CD4-positive, alpha-beta memory T cell (primary cell): ENCODE data around the gene PRPF6. TPM values are rescaled to one million over a fixed set of nuclear protein-coding genes. Genes with fewer than 3 reads are reported as not detected.

Experiments used
- CTCF ChIA-PET: fragments of 350-600 bp; sonication (Branson Sonifier 250); formaldehyde crosslinking; loops from one replicate; lab custom pipeline; 2021; ENCODE audit warnings: inconsistent platforms; ENCODE audit not compliant: partially characterized antibody; lab: Charles Lee
- POLR2A ChIA-PET: fragments of 350-600 bp; sonication (Branson Sonifier 250); formaldehyde crosslinking; loops from one replicate; lab custom pipeline; 2021; ENCODE audit not compliant: partially characterized antibody; lab: Charles Lee
- DNase-seq, 5 donors: peaks; one replicate each; pipeline versions ENCODE4 v3.0.0 to v3.0.0-alpha.2; 2020 to 2022; ENCODE audit warnings: mixed read lengths in 1 of 5
- H3K27ac ChIP-seq: one replicate; pipeline ENCODE4 v1.7.0; 2013; ENCODE audit warnings: low read depth, low read length
- H3K27me3 ChIP-seq: 2 replicates; pipeline ENCODE4 v1.7.0; 2013; ENCODE audit warnings: mild to moderate bottlenecking, low read length, moderate library complexity; ENCODE audit not compliant: insufficient read depth
- H3K36me3 ChIP-seq: 2 replicates; pipeline ENCODE4 v1.7.0; 2013; ENCODE audit warnings: mild to moderate bottlenecking, low read length, moderate library complexity; ENCODE audit not compliant: insufficient read depth
- H3K4me1 ChIP-seq: 2 replicates; pipeline ENCODE4 v1.7.0; 2013; ENCODE audit warnings: mild to moderate bottlenecking, low read length, moderate library complexity; ENCODE audit not compliant: insufficient read depth
- H3K4me3 ChIP-seq, 2 donors: one replicate each; pipeline ENCODE4 v1.7.0; 2013; ENCODE audit warnings: low read length in 2 of 2, mild to moderate bottlenecking in 1 of 2
- H3K9me3 ChIP-seq, 2 donors: one replicate each; pipeline ENCODE4 v1.7.0; 2013; ENCODE audit warnings: low read length in 2 of 2, control low read depth in 1 of 2; ENCODE audit not compliant: control insufficient read depth in 1 of 2
- H3K27ac Mint-ChIP-seq, 7 donors: one replicate each; pipeline ENCODE4 v1.8.0; 2020 to 2021; ENCODE audit warnings: mixed read lengths in 7 of 7, mild to moderate bottlenecking in 6 of 7, inconsistent platforms in 3 of 7, moderate library complexity in 3 of 7
- H3K27me3 Mint-ChIP-seq, 2 donors: one replicate each; pipeline ENCODE4 v1.8.0; 2020 to 2021; ENCODE audit warnings: mixed read lengths in 2 of 2
- H3K36me3 Mint-ChIP-seq, 2 donors: one replicate each; pipeline ENCODE4 v1.8.0; 2020 to 2021; ENCODE audit warnings: mixed read lengths in 2 of 2, inconsistent platforms in 1 of 2, mild to moderate bottlenecking in 1 of 2
- H3K4me1 Mint-ChIP-seq, 4 donors: one replicate each; pipeline ENCODE4 v1.8.0; 2020 to 2021; ENCODE audit warnings: mixed read lengths in 4 of 4, mild to moderate bottlenecking in 1 of 4
- H3K4me3 Mint-ChIP-seq, 8 donors: one replicate each; pipeline ENCODE4 v1.8.0; 2020 to 2021; ENCODE audit warnings: mixed read lengths in 8 of 8, mild to moderate bottlenecking in 7 of 8, moderate library complexity in 6 of 8, inconsistent platforms in 3 of 8
- H3K9me3 Mint-ChIP-seq, 8 donors: one replicate each; pipeline ENCODE4 v1.8.0; 2020 to 2021; ENCODE audit warnings: mixed read lengths in 8 of 8, mild to moderate bottlenecking in 5 of 8, inconsistent platforms in 3 of 8, moderate library complexity in 1 of 8
- intact Hi-C: fragments of 100-400 bp; cut with micrococcal nuclease; formaldehyde crosslinking; loops from one replicate; pipeline ENCODE4 v1.15.1; 2023
- polyA plus RNA-seq, 2 donors: library from polyadenylated mRNA; unstranded; fragments of 300-500 nt; fragmentation: Illumina TruSeq; gene quantifications; one replicate each; pipeline ENCODE4 v1.2.3, GENCODE V29; 2021
- total RNA-seq, 2 experiments: library from RNA; stranded (reverse); gene quantifications; one replicate each; pipeline ENCODE4 v1.2.3, GENCODE V29; 2021

Gene PRPF6
- total and polyA plus RNA-seq, 4 experiments from 2014 or later = 63.8 to 101 (median 87.5) TPM

DNA sequence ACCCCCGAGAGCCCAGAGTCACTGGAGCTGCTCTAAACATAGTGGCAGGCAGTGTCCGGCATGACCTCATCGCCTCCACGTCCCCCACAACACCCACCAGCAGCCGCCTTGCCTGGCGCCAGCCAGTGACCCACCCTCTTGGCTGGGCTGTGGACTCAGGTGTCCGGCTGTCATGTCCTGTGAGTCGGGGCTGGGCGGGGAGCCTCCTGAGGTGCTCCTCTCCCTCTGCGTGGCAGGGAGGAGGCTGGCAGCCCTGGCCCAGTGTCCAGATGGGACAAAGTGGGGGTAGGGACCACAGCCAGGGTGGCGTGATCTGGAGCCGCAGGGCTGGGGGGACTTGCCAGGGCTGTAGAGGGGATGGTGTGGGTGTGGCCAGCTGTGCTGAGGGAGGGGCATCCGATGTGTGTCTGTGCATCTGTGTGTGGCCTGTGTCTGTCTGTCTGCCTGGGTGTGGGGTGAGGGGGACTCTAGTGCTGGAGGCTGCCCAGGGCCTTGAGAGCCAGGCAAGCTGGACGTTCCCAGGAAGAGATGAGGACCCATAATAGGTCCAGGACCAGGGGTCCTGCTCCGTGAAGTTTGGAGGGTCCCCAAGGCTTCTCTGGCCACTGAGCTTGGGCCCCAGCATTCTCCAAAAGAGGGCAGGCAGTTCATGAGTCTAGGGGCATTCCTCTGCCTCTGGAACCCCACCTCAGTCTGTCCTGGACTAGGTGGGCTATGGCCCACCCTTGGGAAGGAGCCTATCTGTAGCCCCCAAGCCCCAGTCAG is 70.8 kb downstream of the PRPF6 start:
- H3K27me3 Mint-ChIP-seq = peaks cover 18 to 25% of the 10 kb centered on the region in 2 donors
- Histone ChIP-seq H3K36me3 (no peaks in the 10 kb centered on the region), H3K4me1 (peaks cover 11% of the 10 kb centered on the region), H3K4me3 (no peak overlapping the region), H3K27ac (no peak overlapping the region), H3K27me3 (peaks cover 15% of the 10 kb centered on the region), H3K9me3 (no peaks in the 10 kb centered on the region)
- no peaks in the 10 kb centered on the region for H3K9me3 Mint-ChIP-seq
- ChIA-PET POLR2A (interaction anchor here (0.7 to 3.5 kb wide), 2 partner anchors 8 to 13 kb away, joined by 3 to 15 read pairs; no protein-coding TSS in a partner anchor), CTCF (interaction anchor here (11.2 kb wide), 1 partner anchor 12 kb away, joined by 133 read pairs; the partner anchor contains the start of gene C20orf204)
- no peak for DNase-seq
- no peaks in the 10 kb centered on the region for H3K36me3 Mint-ChIP-seq
- intact Hi-C loops = no loop called here
- H3K4me1 Mint-ChIP-seq = peaks cover 0 to 4% (median 1%) of the 10 kb centered on the region in 4 donors
- no peak overlapping the region for H3K4me3 Mint-ChIP-seq
- no peak overlapping the region for H3K27ac Mint-ChIP-seq

DNA sequence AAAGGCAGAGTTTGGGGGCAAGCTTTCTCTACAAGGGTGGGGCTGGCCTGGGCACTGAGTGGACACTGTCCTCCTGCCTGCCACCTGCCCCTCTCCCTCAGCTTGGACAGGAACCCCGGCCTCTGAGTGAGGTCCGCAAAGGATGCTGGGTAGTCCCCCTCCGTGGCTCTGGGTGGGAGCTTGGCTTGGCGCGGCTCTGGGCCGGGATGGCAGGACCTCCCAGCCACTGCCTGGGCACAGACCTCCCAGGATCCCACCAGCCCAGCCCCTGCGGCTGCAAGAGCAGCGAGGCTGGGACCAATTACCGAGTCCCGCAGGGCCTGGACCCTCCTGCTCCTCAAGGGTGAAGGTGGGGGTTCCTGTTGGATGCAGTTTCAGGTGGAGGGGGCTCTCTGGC is 71.4 kb downstream of the PRPF6 start:
- no peak for DNase-seq
- Histone ChIP-seq H3K27me3 (peaks cover 15% of the 10 kb centered on the region), H3K27ac (no peak overlapping the region), H3K36me3 (no peaks in the 10 kb centered on the region), H3K9me3 (no peaks in the 10 kb centered on the region), H3K4me3 (no peak overlapping the region), H3K4me1 (peaks cover 17% of the 10 kb centered on the region)
- CTCF ChIA-PET = interaction anchor here (0.7 to 11.2 kb wide), 2 partner anchors 10 to 13 kb away, joined by 3 to 133 read pairs; partner anchors contain the start of gene C20orf204
- H3K27ac Mint-ChIP-seq = no peak overlapping the region
- POLR2A ChIA-PET = interaction anchor here (0.7 to 3.5 kb wide), 2 partner anchors 9 to 13 kb away, joined by 3 to 15 read pairs; no protein-coding TSS in a partner anchor
- no peak overlapping the region for H3K4me3 Mint-ChIP-seq
- no peaks in the 10 kb centered on the region for H3K9me3 Mint-ChIP-seq
- peaks cover 16 to 21% of the 10 kb centered on the region in 2 donors for H3K27me3 Mint-ChIP-seq
- H3K36me3 Mint-ChIP-seq = no peaks in the 10 kb centered on the region
- intact Hi-C loops = no loop called here
- H3K4me1 Mint-ChIP-seq = peaks cover 2 to 9% (median 3%) of the 10 kb centered on the region in 4 donors

DNA sequence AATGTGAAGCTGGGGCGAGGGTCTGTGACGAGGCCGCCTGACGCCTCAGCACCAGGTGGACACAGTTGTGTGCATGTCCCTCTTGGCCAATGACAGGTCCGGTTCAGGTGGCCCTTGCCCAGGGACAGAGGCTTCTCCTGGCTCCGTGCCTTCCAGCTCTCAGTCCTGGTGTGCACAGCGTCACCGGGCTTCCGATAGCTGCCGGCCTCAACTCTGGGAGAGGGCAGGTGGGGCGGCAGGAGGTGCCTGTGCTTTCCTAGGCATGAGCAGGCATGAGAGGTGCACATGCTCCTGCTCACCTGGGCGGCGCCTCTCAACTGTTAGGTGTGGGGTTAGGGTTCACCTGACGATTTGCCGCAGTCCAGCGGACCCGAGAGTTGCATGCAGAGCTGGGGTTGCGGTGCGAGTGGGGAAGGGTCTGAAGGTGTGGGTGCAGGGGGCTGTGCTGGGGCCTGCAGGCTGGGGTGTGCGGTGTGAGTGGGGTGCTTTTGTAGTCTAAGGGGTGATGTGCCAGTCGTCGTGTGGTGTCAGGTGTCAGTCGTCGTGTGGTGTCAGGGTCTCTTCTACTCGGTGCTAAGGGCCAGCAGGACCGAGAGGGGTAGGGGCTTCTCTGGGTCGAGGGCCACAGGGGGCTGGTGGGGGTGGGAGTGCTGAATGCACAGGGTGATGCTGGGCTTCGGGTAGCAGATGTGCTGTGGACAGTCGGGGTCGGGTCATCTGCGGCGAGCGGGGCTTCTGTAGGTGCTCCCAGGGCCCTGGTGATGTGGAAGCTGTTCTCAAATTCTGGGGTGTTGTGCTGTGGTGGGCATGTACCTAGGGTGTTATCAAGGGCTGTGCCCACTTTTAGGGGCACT is 72.3 kb downstream of the PRPF6 start:
- Histone ChIP-seq H3K27me3 (peaks cover 15% of the 10 kb centered on the region), H3K4me3 (no peak overlapping the region), H3K4me1 (peaks cover 22% of the 10 kb centered on the region), H3K36me3 (no peaks in the 10 kb centered on the region), H3K27ac (no peak overlapping the region), H3K9me3 (no peaks in the 10 kb centered on the region)
- POLR2A ChIA-PET = interaction anchor here (1.1 to 3.5 kb wide), 2 partner anchors 9 to 14 kb away, joined by 4 to 15 read pairs; partner anchors contain the start of gene TCEA2
- Mint-ChIP-seq H3K27ac (peak overlapping the region in 1 of 7 donors; percentile 9), H3K9me3 (no peaks in the 10 kb centered on the region), H3K4me3 (peak overlapping the region in 1 of 8 donors; percentile 15), H3K4me1 (peaks cover 3 to 17% (median 8%) of the 10 kb centered on the region in 4 donors), H3K27me3 (peaks cover 14 to 21% of the 10 kb centered on the region in 2 donors), H3K36me3 (no peaks in the 10 kb centered on the region)
- intact Hi-C loops = no loop called here
- no peak for DNase-seq
- CTCF ChIA-PET = interaction anchor here (0.7 to 11.2 kb wide), 3 partner anchors 9 to 28 kb away, joined by 3 to 133 read pairs (median 3); partner anchors contain the start of gene C20orf204

DNA sequence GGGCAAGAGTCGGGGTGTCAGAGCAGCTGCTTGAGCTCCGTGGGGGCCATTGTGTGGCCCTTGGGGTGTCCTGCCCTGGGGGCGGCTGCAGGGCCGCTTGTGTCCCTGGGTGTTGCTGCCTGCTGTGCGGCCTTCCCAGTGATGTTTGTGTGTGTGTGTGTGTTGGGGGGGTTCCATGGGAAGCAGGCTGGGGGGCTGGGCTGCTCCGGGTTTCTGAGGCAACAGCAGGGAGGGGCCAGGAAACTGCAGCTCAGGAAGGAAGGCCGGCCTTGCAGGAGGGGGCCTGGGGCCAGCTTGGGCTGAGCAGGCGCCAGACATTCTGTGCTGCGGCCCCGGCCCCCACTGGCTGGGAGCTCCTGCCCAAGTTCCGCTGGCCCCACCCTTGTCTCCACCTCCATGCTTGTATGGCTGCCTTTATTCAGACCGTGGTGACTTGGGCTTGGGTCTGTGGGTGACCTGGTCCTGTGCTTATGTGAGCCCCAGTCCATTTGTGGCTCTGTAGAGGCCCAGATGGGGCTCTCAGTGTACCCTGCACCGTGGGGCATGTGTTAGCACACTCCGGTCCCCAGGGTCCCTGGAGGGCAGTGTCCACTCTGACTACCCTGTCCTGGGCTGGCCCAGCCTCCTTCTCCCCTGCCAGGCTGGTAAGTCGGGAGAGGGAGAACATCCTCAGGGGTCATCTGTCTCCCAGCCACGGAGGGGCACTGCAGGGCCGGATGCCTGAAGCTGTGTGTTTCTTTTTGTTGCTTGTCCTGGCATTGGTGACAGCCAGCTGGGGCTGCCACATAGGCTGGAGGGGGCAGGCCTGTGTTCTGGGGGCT is 73.1 kb downstream of the PRPF6 start:
- Histone ChIP-seq H3K36me3 (no peaks in the 10 kb centered on the region), H3K4me1 (peaks cover 23% of the 10 kb centered on the region), H3K4me3 (no peak overlapping the region), H3K27ac (no peak overlapping the region), H3K9me3 (no peaks in the 10 kb centered on the region), H3K27me3 (peaks cover 15% of the 10 kb centered on the region)
- H3K27ac Mint-ChIP-seq = no peak overlapping the region
- CTCF ChIA-PET = interaction anchor here (0.7 to 11.2 kb wide), 4 partner anchors 14 to 74 kb away, joined by 3 to 133 read pairs (median 5); partner anchors contain the start of genes C20orf204 and SAMD10
- H3K27me3 Mint-ChIP-seq = peaks cover 14 to 20% of the 10 kb centered on the region in 2 donors
- H3K9me3 Mint-ChIP-seq = no peaks in the 10 kb centered on the region
- H3K36me3 Mint-ChIP-seq = no peaks in the 10 kb centered on the region
- peaks cover 3 to 17% (median 9%) of the 10 kb centered on the region in 4 donors for H3K4me1 Mint-ChIP-seq
- no peak for DNase-seq
- intact Hi-C loops = no loop called here
- no peak overlapping the region for H3K4me3 Mint-ChIP-seq
- POLR2A ChIA-PET = interaction anchor here (1.1 to 3.5 kb wide), 2 partner anchors 8 to 15 kb away, joined by 4 to 15 read pairs; partner anchors contain the start of gene TCEA2

DNA sequence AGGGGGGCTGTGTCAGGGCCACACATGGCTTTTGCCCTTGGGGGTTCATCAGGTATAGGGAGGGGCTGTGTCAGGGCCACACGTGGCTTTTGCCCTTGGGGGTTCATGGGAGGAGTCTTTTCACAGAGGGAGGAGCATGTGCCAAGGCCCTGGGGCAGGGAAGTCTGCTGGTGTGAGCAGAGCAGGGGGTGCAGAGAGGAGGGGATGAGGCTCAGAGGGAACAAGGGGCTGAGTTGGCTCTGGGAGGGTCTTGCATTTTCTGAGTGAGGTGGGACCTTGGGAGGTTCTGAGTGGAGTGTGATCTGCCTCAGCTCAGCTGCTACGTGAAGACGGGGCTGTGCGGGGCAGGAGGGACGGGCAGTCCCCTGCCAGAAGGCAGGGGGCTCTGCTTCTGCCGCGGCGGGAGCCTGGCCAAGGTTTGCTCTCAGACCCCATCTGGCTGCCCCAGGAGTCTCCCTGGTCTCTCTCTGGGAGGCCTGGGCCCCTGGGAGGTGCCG is 74.5 kb downstream of the PRPF6 start:
- Mint-ChIP-seq H3K27me3 (peaks cover 14 to 20% of the 10 kb centered on the region in 2 donors), H3K4me1 (peaks cover 3 to 17% (median 9%) of the 10 kb centered on the region in 4 donors), H3K4me3 (no peak overlapping the region), H3K9me3 (no peaks in the 10 kb centered on the region), H3K27ac (peak overlapping the region in 2 of 7 donors; percentile 54 to 63), H3K36me3 (no peaks in the 10 kb centered on the region)
- peaks cover 16% of the 10 kb centered on the region for H3K4me1 ChIP-seq
- no peaks in the 10 kb centered on the region for H3K9me3 ChIP-seq
- ChIA-PET CTCF (interaction anchor here (1.1 to 11.2 kb wide), 3 partner anchors 16 to 59 kb away, joined by 3 to 133 read pairs (median 4); partner anchors contain the start of gene C20orf204), POLR2A (interaction anchor here (3.5 kb wide), 1 partner anchor 16 kb away, joined by 15 read pairs; no protein-coding TSS in a partner anchor)
- H3K27ac ChIP-seq = no peak overlapping the region
- intact Hi-C loops = no loop called here
- H3K36me3 ChIP-seq = no peaks in the 10 kb centered on the region
- H3K27me3 ChIP-seq = peaks cover 8% of the 10 kb centered on the region
- no peak overlapping the region for H3K4me3 ChIP-seq
- no peak for DNase-seq
